ENCODE data around the gene ULK2.

GRCh38 chr17:19780846-19781245, 86.9 kb downstream of the ULK2 start:
- TF ChIP-seq POLR2A (IDR thresholded peaks at IDR 0.05): no peak
- TF ChIP-seq CTCF (IDR thresholded peaks at IDR 0.05): no peak
